Esophagus muscularis mucosa (tissue), 4 donors: ENCODE results near the gene GK2. TPM values are rescaled to one million over a fixed set of nuclear protein-coding genes. Genes with fewer than 3 reads are reported as not detected.

ENCODE experiments used
- DNase-seq: peaks from one replicate; pipeline ENCODE4 v3.0.0-alpha.2; 2017; ENCODE audit errors: extremely low spot score
- H3K27ac ChIP-seq, 4 donors: fragments of 200-600 bp; sonication (generic); replicated peaks in 1 of 4; 1 replicate in 3 of 4; 2 replicates in 1 of 4; pipeline ENCODE4 v1.5.1; 2016 to 2019; ENCODE audit warnings: mild to moderate bottlenecking in 1 of 4
- H3K27me3 ChIP-seq, 4 donors: fragments of 200-600 bp; sonication (generic); one replicate each; pipeline versions ENCODE4 v1.5.1 to v1.6.0; 2016 to 2019
- H3K36me3 ChIP-seq, 4 donors: fragments of 200-600 bp; sonication (generic); one replicate each; pipeline ENCODE4 v1.5.1; 2016 to 2019
- H3K4me1 ChIP-seq, 4 donors: fragments of 200-600 bp; sonication (generic); one replicate each; pipeline ENCODE4 v1.5.1; 2016 to 2019
- H3K4me3 ChIP-seq, 4 donors: fragments of 200-600 bp; sonication (generic); 1 replicate in 2 of 4; 2 replicates in 2 of 4; pipeline ENCODE4 v1.5.1; 2016 to 2019; ENCODE audit warnings: mild to moderate bottlenecking in 4 of 4, moderate library complexity in 1 of 4
- H3K9me3 ChIP-seq, 4 donors: fragments of 200-600 bp; sonication (generic); 1 replicate in 3 of 4; 2 replicates in 1 of 4; pipeline ENCODE4 v1.5.1; 2016 to 2019
- EP300 ChIP-seq: sonication (generic); formaldehyde crosslinking; IDR thresholded peaks from one replicate; pipeline ENCODE4 v1.6.1; 2017; ENCODE audit warnings: antibody characterized with exemption
- POLR2A ChIP-seq: fragments of 450-650 bp; IDR thresholded peaks from one replicate; pipeline ENCODE4 v1.6.1; 2017; ENCODE audit warnings: antibody characterized with exemption, moderate library complexity, mild to moderate bottlenecking, low read depth
- POLR2AphosphoS5 ChIP-seq, 2 donors: sonication (generic); formaldehyde crosslinking; IDR thresholded peaks; one replicate each; pipeline ENCODE4 v1.6.1; 2017; ENCODE audit warnings: antibody characterized with exemption in 2 of 2
- WGBS: methylation state at CpG from one replicate; pipeline ENCODE4 v1.1.5; 2018; 5-methylcytosine and 5-hydroxymethylcytosine counted together
- intact Hi-C: fragments of 100-400 bp; cut with DNase I; formaldehyde crosslinking; loops from one replicate; pipeline ENCODE4 v1.15.1; 2023
- total RNA-seq, 4 donors: library from RNA; depleted of rRNA; stranded (reverse); fragments of >200 nt; gene quantifications; one replicate each; pipeline versions ENCODE4 v1.1.0 to v1.2.1, GENCODE V29; 2016
- TF ChIP-seq, protein P1 (sequence below), 3 experiments: fragments of 200-600 bp in 2 of 3; fragments of 450-650 bp in 1 of 3; sonication (generic) in 2 of 3; IDR thresholded peaks; one replicate each; pipeline ENCODE4 v1.5.1; 2017 to 2019; ENCODE audit warnings: antibody characterized with exemption in 3 of 3, mild to moderate bottlenecking in 2 of 3, moderate library complexity in 1 of 3

Gene GK2
- total RNA-seq, 4 donors from 2014 or later, result not detected

DNA sequence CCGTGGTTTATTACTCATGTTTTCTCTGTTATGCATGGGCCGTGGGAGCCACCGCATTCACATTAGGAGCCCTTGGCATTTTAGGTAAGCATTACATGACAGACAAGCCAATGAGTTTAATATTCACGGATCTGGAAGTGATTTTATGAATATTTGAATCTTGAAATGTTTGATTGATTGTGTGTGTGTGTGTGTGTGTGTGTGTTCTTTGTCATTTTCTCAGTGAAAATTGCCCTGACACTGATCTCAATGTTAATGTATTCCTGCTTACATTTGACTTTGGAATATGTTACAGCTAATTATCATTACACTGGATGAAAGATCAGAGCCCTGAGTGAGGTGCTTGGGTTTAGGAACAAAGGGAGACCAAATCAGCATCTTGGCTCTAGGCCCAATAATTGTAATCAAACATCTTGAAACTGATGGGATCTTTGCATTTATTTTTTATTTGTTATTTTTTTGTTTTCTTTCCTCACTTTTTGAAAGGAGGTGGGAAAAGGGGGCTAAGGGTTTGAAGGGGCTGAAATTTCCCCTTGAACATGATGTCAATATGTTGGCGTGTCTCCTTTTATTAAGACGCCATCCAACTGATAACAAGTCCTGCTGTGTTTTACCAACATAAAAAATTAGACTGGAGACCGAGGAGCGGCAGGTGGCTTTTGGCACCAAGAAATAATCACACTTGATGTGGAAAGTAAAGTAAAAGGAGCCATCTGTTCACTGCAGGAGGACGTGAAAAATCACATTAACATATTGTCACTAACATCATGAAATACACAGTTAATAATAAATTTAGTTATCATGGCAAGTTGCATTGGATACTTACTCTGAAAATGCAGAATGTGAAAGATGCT lies 5.2 kb upstream of the GK2 start:
- Histone ChIP-seq H3K4me3 (no peak overlapping the region), H3K4me1 (no peaks in the 10 kb centered on the region), H3K36me3 (no peaks in the 10 kb centered on the region), H3K27me3 (no peaks in the 10 kb centered on the region), H3K27ac (no peak overlapping the region), H3K9me3 (no peaks in the 10 kb centered on the region)
- no peak for TF ChIP-seq POLR2AphosphoS5 (IDR thresholded peaks at IDR 0.05)
- TF ChIP-seq EP300, result no peak
- no peak for TF ChIP-seq POLR2A
- TF ChIP-seq, protein P1, sequence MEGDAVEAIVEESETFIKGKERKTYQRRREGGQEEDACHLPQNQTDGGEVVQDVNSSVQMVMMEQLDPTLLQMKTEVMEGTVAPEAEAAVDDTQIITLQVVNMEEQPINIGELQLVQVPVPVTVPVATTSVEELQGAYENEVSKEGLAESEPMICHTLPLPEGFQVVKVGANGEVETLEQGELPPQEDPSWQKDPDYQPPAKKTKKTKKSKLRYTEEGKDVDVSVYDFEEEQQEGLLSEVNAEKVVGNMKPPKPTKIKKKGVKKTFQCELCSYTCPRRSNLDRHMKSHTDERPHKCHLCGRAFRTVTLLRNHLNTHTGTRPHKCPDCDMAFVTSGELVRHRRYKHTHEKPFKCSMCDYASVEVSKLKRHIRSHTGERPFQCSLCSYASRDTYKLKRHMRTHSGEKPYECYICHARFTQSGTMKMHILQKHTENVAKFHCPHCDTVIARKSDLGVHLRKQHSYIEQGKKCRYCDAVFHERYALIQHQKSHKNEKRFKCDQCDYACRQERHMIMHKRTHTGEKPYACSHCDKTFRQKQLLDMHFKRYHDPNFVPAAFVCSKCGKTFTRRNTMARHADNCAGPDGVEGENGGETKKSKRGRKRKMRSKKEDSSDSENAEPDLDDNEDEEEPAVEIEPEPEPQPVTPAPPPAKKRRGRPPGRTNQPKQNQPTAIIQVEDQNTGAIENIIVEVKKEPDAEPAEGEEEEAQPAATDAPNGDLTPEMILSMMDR (IDR thresholded peaks at IDR 0.05), result no peak
- 74% methylated on average over 9 of the region's 9 CpGs for WGBS
- DNase-seq, result no peak
- intact Hi-C loops, result no loop called here

DNA sequence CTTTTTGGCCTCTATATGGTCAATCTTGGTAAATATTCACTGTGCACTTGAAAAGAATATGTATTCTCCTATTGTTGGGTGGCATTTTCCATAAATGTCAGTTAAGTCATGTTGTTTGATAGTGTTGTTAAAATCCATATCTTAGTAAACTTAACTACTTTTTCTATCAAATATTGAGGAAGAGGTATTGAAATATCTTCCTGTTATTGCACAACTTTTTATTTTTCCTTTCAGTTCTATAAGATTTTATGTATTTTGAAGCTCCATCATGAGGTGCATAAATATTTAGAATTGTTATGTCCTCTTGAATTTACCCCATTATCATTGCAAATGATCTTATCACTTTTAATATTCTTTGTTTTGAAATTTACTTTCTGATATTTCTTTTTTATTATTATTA lies 3.4 kb downstream of the GK2 start:
- DNase-seq, result no peak
- Histone ChIP-seq H3K27ac (no peak overlapping the region), H3K4me1 (peaks cover 0 to 4% (median 0%) of the 10 kb centered on the region in 4 donors), H3K27me3 (no peaks in the 10 kb centered on the region), H3K4me3 (no peak overlapping the region), H3K36me3 (no peaks in the 10 kb centered on the region), H3K9me3 (no peaks in the 10 kb centered on the region)
- intact Hi-C loops, result no loop called here
- no peak for TF ChIP-seq POLR2A

DNA sequence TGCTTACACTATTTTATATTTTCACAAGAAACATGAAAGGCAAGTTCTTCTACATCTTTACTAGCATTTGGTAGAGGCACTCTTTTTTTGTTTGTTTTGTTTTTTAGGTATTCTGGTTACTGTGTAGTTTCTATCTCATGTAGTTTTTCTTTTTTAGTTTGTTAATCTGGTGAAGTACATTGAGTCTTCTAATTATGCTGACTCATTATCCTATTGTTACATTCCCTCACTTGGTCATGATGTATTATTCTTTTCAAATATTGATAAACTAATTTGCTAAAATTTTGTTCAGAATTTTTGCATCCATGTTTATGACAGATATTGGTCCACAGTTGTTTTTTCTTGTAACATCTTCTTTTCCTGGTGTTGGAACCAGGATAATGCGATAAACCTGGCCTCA lies 4.7 kb downstream of the GK2 start:
- intact Hi-C loops, result no loop called here
- TF ChIP-seq EP300 (no peak), POLR2A (no peak), POLR2AphosphoS5 (IDR thresholded peaks at IDR 0.05) (no peak)
- TF ChIP-seq, protein P1 (IDR thresholded peaks at IDR 0.05), result no peak
- 96% methylated on average over 1 of the region's 1 CpG for WGBS

DNA sequence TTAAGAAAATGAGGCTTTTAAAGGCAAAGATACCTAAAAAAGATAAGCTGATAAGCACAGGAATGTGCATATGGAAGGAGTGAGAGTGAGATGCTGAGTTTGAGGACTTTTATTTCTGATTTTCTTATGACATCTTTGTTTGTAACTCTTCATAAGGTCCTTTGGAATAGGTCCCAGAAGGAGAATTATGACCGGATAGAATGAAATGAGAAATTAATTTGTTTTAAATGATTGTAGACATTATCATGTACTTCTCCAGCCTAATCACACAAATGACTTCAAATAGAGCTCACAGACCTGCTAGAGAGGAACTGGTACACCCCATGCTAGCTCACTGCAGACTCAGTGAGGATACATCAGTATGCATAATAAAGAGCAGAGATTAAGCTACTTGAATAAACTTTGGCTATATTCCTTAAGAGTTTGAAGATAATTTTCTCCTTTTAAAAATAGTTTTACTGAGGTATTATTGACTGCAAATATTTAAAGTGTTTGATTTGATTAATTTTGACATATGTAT lies 5.6 kb downstream of the GK2 start:
- H3K27ac ChIP-seq, result no peak overlapping the region
- H3K4me1 ChIP-seq, result peaks cover 0 to 4% (median 0%) of the 10 kb centered on the region in 4 donors
- no peaks in the 10 kb centered on the region for H3K9me3 ChIP-seq
- 27% methylated on average over 1 of the region's 1 CpG for whole genome bisulfite sequencing
- TF ChIP-seq POLR2A (no peak), EP300 (no peak), POLR2AphosphoS5 (IDR thresholded peaks at IDR 0.05) (no peak)
- TF ChIP-seq, protein P1 (IDR thresholded peaks at IDR 0.05), result no peak
- DNase-seq, result no peak
- H3K27me3 ChIP-seq, result no peaks in the 10 kb centered on the region
- no peaks in the 10 kb centered on the region for H3K36me3 ChIP-seq
- no peak overlapping the region for H3K4me3 ChIP-seq
- intact Hi-C loops, result no loop called here

More for the DNA sequence above, 4.7 kb downstream of the GK2 start:
- H3K4me1 ChIP-seq, result peaks cover 0 to 4% (median 0%) of the 10 kb centered on the region in 4 donors
- H3K27ac ChIP-seq, result no peak overlapping the region
- H3K27me3 ChIP-seq, result no peaks in the 10 kb centered on the region
- H3K36me3 ChIP-seq, result no peaks in the 10 kb centered on the region
- H3K9me3 ChIP-seq, result no peaks in the 10 kb centered on the region
- H3K4me3 ChIP-seq, result no peak overlapping the region
- DNase-seq, result no peak

DNA sequence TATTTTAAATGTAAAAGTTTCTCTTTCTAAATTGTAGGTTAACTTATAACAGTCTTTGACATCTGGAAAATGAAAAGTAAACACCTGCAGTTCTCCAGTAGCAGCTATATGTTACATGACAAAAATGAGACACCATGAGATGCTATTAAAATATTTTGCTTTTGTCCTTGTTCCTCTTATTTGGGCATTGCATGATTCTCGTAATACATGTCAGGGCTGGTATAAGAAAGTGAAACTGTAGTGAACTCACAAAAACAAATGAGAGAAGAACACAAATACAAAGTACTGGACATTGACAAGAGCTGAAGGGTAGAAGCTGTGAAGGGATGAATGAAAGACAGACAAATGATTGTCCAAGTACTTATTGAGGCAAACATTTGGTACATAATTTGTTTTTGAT lies 9.0 kb downstream of the GK2 start:
- intact Hi-C loops, result no loop called here
- 83% methylated on average over 1 of the region's 1 CpG for WGBS
- no peak for DNase-seq
- Histone ChIP-seq H3K36me3 (no peaks in the 10 kb centered on the region), H3K4me3 (no peak overlapping the region), H3K27ac (no peak overlapping the region), H3K9me3 (no peaks in the 10 kb centered on the region), H3K27me3 (no peaks in the 10 kb centered on the region), H3K4me1 (peaks cover 0 to 4% (median 0%) of the 10 kb centered on the region in 4 donors)
- TF ChIP-seq POLR2AphosphoS5 (IDR thresholded peaks at IDR 0.05), result no peak
- TF ChIP-seq, protein P1 (IDR thresholded peaks at IDR 0.05), result no peak
- no peak for TF ChIP-seq POLR2A
- no peak for TF ChIP-seq EP300
